CD4-positive, alpha-beta T cell treated with Interleukin-6 at 100 ng/mL for 8 hours (primary cell): ENCODE data around the gene MSI2.

Source experiments
- DNase-seq: peaks from one replicate; pipeline ENCODE4 v3.0.0-alpha.2; 2020; ENCODE audit warnings: mixed read lengths, low spot score

MSI2 gene

GRCh38 chr17:57461082-57461481 lies 204.8 kb downstream of the MSI2 start:
- DNase-seq: no peak

GRCh38 chr17:57462007-57462579 lies 205.8 kb downstream of the MSI2 start:
- no peak for DNase-seq

GRCh38 chr17:57463103-57463885 lies 207.0 kb downstream of the MSI2 start:
- DNase-seq: no peak

- DNase-seq: no peak
Observed at GRCh38 chr17:57464191-57464864, 208.0 kb downstream of the MSI2 start.

- no peak for DNase-seq
Observed at GRCh38 chr17:57465610-57466009, 209.3 kb downstream of the MSI2 start.

- DNase-seq: no peak
Observed at GRCh38 chr17:57466017-57466471, 209.7 kb downstream of the MSI2 start.

GRCh38 chr17:57466521-57466920 lies 210.2 kb downstream of the MSI2 start:
- DNase-seq: no peak

- no peak for DNase-seq
Observed at GRCh38 chr17:57467226-57467625, 210.9 kb downstream of the MSI2 start.

- DNase-seq: no peak
Observed at GRCh38 chr17:57467801-57468200, 211.5 kb downstream of the MSI2 start.

- DNase-seq: no peak
Observed at GRCh38 chr17:57468932-57469775, 212.8 kb downstream of the MSI2 start.

GRCh38 chr17:57470906-57471305 lies 214.6 kb downstream of the MSI2 start:
- no peak for DNase-seq

- no peak for DNase-seq
Observed at GRCh38 chr17:57471868-57472368, 215.6 kb downstream of the MSI2 start.

GRCh38 chr17:57475796-57476195 lies 219.5 kb downstream of the MSI2 start:
- DNase-seq: no peak

GRCh38 chr17:57477522-57478362 lies 221.4 kb downstream of the MSI2 start:
- no peak for DNase-seq

- DNase-seq: no peak
Observed at GRCh38 chr17:57478478-57479250, 222.3 kb downstream of the MSI2 start.

GRCh38 chr17:57480438-57481196 lies 224.3 kb downstream of the MSI2 start:
- no peak for DNase-seq

GRCh38 chr17:57481910-57482391 lies 225.6 kb downstream of the MSI2 start:
- no peak for DNase-seq

- DNase-seq: no peak
Observed at GRCh38 chr17:57482657-57483056, 226.3 kb downstream of the MSI2 start.

GRCh38 chr17:57484081-57484666 lies 227.9 kb downstream of the MSI2 start:
- no peak for DNase-seq
